ENCODE data around the gene RAB10. TPM values are rescaled to one million over a fixed set of nuclear protein-coding genes. Genes with fewer than 3 reads are reported as not detected.
"Not testable (repeated sequence)": the region's sequence is repeated elsewhere in the genome, so short reads cannot be mapped to it uniquely, and the experiment has no call there.

RAB10 gene
- total RNA-seq, 1 experiment from 2014 or later = 130 TPM

GRCh38 chr2:26165403-26165802 lies 131.5 kb downstream of the RAB10 start:
- no peak overlapping the region for H4K91ac ChIP-seq (ENCODE audit: insufficient read length, low read depth, low read length)
- no peaks in the 10 kb centered on the region for H4K20me1 ChIP-seq (ENCODE audit: control insufficient read depth, insufficient read depth, insufficient read length)
- no peak overlapping the region for H3K9ac ChIP-seq (ENCODE audit: extremely low read depth, insufficient read length, low read length)
- no peaks in the 10 kb centered on the region for H3K79me2 ChIP-seq (ENCODE audit: insufficient read depth, low read length)
- no peaks in the 10 kb centered on the region for H3K4me1 Mint-ChIP-seq
- no peak overlapping the region for H2BK20ac ChIP-seq (ENCODE audit: low read depth, low read length, poor library complexity, severe bottlenecking)
- H3K4me1 ChIP-seq (ENCODE audit: insufficient read depth, low read length) = no peaks in the 10 kb centered on the region
- no peaks in the 10 kb centered on the region for H3K79me1 ChIP-seq (ENCODE audit: insufficient read depth, low read depth, low read length, poor library complexity, severe bottlenecking)
- no peak overlapping the region for H3K23ac ChIP-seq (ENCODE audit: insufficient read length, low read depth, low read length)
- H3K4me2 ChIP-seq (ENCODE audit: insufficient read depth, insufficient read length, low read length) = no peak overlapping the region
- no peak overlapping the region for H3K4me3 Mint-ChIP-seq
- no peak overlapping the region for H3K4ac ChIP-seq (ENCODE audit: low read depth, low read length)
- H2BK15ac ChIP-seq (ENCODE audit: low read depth, low read length) = no peak overlapping the region
- H2AK5ac ChIP-seq (ENCODE audit: insufficient read length, low read length) = no peak overlapping the region
- no peaks in the 10 kb centered on the region for H3K27me3 ChIP-seq (ENCODE audit: insufficient read depth, low read length)
- H2BK12ac ChIP-seq (ENCODE audit: insufficient read length, low read depth, low read length) = no peak overlapping the region
- no peak overlapping the region for H2AFZ ChIP-seq (ENCODE audit: low read length)
- H3K36me3 Mint-ChIP-seq (ENCODE audit: insufficient read depth in 1 of 3, low read depth in 3 of 3) = no peaks in the 10 kb centered on the region
- DNase-seq = no peak
- no peak overlapping the region for H3K27ac Mint-ChIP-seq
- no peak overlapping the region for H2BK120ac ChIP-seq (ENCODE audit: low read depth, low read length, poor library complexity, severe bottlenecking)
- peaks cover 5% of the 10 kb centered on the region for H3K27me3 Mint-ChIP-seq (ENCODE audit: low read depth)
- no peak overlapping the region for H3K14ac ChIP-seq (ENCODE audit: insufficient read depth, low read length)
- H3K56ac ChIP-seq (ENCODE audit: insufficient read length, low read depth, low read length) = no peak overlapping the region
- H4K8ac ChIP-seq (replicated peaks; ENCODE audit: insufficient read length, low read depth, low read length) = no peak overlapping the region
- WGBS (ENCODE audit: extremely low coverage, insufficient read length, low lambda C conversion rate) = no CpG with 5 or more reads among the region's 4 CpGs
- TF ChIP-seq CTCF (conservative IDR thresholded peaks at IDR 0.05) = no peak
- no peak overlapping the region for H3T11ph ChIP-seq (ENCODE audit: low read length)
- no peak overlapping the region for H4K5ac ChIP-seq (ENCODE audit: insufficient read length, low read depth, low read length)
- H2BK5ac ChIP-seq (ENCODE audit: insufficient read length, low read length) = no peak overlapping the region
- H3K27ac ChIP-seq (ENCODE audit: insufficient read length, low read depth, low read length) = no peak overlapping the region
- no peaks in the 10 kb centered on the region for H3K9me3 ChIP-seq (ENCODE audit: control insufficient read depth, low read depth, low read length)
- H3K9me3 Mint-ChIP-seq = no peaks in the 10 kb centered on the region
- H3K18ac ChIP-seq (ENCODE audit: insufficient read length, low read depth, low read length) = no peak overlapping the region
- no peaks in the 10 kb centered on the region for H3K23me2 ChIP-seq (ENCODE audit: insufficient read length, low read depth, low read length, poor library complexity, severe bottlenecking)

- H4K91ac ChIP-seq (ENCODE audit: insufficient read length, low read depth, low read length); H4K8ac ChIP-seq (replicated peaks; ENCODE audit: insufficient read length, low read depth, low read length); H3K9me3 ChIP-seq (ENCODE audit: control insufficient read depth, low read depth, low read length); H2BK120ac ChIP-seq (ENCODE audit: low read depth, low read length, poor library complexity, severe bottlenecking); H3K79me2 ChIP-seq (ENCODE audit: insufficient read depth, low read length); H3K36me3 Mint-ChIP-seq (ENCODE audit: insufficient read depth in 1 of 3, low read depth in 3 of 3); H3K23ac ChIP-seq (ENCODE audit: insufficient read length, low read depth, low read length); H3K4me1 Mint-ChIP-seq; H2BK20ac ChIP-seq (ENCODE audit: low read depth, low read length, poor library complexity, severe bottlenecking); H3K14ac ChIP-seq (ENCODE audit: insufficient read depth, low read length); H3K56ac ChIP-seq (ENCODE audit: insufficient read length, low read depth, low read length); H2AK5ac ChIP-seq (ENCODE audit: insufficient read length, low read length); H3K4ac ChIP-seq (ENCODE audit: low read depth, low read length); H3K4me3 Mint-ChIP-seq; H2BK15ac ChIP-seq (ENCODE audit: low read depth, low read length); H3K23me2 ChIP-seq (ENCODE audit: insufficient read length, low read depth, low read length, poor library complexity, severe bottlenecking); H3K9ac ChIP-seq (ENCODE audit: extremely low read depth, insufficient read length, low read length); H3K27me3 ChIP-seq (ENCODE audit: insufficient read depth, low read length); H4K5ac ChIP-seq (ENCODE audit: insufficient read length, low read depth, low read length); H2BK5ac ChIP-seq (ENCODE audit: insufficient read length, low read length); DNase-seq; H3K4me2 ChIP-seq (ENCODE audit: insufficient read depth, insufficient read length, low read length); H3K27ac ChIP-seq (ENCODE audit: insufficient read length, low read depth, low read length); H2BK12ac ChIP-seq (ENCODE audit: insufficient read length, low read depth, low read length); H2AFZ ChIP-seq (ENCODE audit: low read length); H3K18ac ChIP-seq (ENCODE audit: insufficient read length, low read depth, low read length); H3K79me1 ChIP-seq (ENCODE audit: insufficient read depth, low read depth, low read length, poor library complexity, severe bottlenecking); H3K9me3 Mint-ChIP-seq; H4K20me1 ChIP-seq (ENCODE audit: control insufficient read depth, insufficient read depth, insufficient read length); H3K27ac Mint-ChIP-seq; H3T11ph ChIP-seq (ENCODE audit: low read length); H3K4me1 ChIP-seq (ENCODE audit: insufficient read depth, low read length): not testable (repeated sequence)
- WGBS (ENCODE audit: extremely low coverage, insufficient read length, low lambda C conversion rate) = no CpG with 5 or more reads among the region's 6 CpGs
- peaks cover 14% of the 10 kb centered on the region for H3K27me3 Mint-ChIP-seq (ENCODE audit: low read depth)
Observed at GRCh38 chr2:26166541-26166940, 132.7 kb downstream of the RAB10 start.

Data from H9 (cell line).